Stimulated activated CD8-positive, alpha-beta memory T cell treated with anti-CD3 and anti-CD28 coated beads, Interleukin-15, amount 100 ng/mL, for 48 hours (primary cell): ENCODE measurements around the gene B3GAT1.
A peak's percentile ranks its signal among the peaks of the same experiment; 100 is the strongest.
"Not testable (repeated sequence)": the region's sequence is repeated elsewhere in the genome, so short reads cannot be mapped to it uniquely, and the experiment has no call there.

Experiments used
- DNase-seq, 2 donors: peaks; one replicate each; pipeline ENCODE4 v3.0.0-alpha.2; 2020; ENCODE audit warnings: low read depth in 2 of 2

B3GAT1 gene, protein sequence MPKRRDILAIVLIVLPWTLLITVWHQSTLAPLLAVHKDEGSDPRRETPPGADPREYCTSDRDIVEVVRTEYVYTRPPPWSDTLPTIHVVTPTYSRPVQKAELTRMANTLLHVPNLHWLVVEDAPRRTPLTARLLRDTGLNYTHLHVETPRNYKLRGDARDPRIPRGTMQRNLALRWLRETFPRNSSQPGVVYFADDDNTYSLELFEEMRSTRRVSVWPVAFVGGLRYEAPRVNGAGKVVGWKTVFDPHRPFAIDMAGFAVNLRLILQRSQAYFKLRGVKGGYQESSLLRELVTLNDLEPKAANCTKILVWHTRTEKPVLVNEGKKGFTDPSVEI

DNA sequence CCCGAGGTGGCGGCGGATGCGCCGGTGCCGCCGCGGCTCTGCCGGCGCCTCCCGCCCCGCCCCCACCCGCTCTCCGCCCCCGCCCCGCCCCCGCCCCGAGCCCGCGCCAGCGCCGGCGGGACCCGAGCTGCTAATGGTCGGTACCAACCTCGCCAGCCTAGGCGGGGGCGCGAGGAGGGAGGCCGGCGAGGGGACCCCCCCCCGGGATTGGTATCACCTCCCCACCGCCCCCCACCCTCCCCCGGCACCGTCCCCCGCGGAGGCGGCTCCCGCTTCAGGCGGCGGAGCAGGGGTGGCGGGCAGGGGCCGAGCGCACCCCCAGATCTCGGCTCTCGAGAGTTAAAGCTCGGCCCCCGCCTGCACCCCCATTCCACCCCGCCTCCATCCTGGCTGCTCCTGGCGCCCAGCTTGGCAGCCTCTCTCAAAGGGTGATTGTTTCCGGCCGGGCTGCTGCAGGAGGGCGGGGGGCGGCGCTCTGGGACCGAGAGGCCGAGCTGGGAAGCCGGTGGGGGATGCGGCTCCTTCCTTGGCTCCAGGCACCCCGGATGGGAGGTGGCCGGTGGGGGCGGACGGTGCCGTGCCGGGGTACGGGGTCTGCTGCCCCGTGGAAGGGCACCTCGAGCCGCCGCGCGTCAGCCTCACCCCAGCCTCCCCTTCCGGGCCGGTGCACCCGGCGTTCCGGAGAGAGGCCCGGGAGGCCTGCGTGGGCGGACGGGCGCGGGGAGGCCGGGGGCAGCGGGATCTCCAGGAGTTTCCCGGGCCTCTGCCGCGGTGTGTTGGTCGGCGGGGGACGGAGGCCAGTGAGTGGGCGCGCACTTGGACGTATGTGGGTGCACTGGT is at the start of gene B3GAT1:
Gene B3GAT1, minus strand, starts transcription at position 40 of the 840 bp plus-strand sequence. CDS start 24,583 bp downstream, outside the sequence.
- DNase-seq: no peak

DNA sequence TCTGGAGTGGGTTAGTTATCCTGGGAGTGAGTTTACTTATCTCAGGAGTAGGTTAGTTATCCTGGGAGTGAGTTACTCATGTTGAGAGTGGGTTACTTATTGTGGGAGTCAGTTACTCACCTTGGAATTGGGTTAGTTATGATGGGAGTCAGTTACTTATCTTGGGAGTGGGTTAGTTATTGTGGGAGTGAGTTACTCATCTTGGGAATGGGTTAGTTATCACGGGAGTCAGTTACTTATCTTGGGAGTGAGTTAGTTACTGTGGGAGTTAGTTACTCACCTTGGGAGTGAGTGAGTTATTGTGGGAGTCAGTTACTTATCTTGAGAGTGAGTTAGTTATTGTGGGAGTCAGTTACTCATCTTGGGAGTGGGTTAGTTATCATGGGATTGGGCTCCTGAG is 49.6 kb upstream of the B3GAT1 start:
- DNase-seq: no peak

DNA sequence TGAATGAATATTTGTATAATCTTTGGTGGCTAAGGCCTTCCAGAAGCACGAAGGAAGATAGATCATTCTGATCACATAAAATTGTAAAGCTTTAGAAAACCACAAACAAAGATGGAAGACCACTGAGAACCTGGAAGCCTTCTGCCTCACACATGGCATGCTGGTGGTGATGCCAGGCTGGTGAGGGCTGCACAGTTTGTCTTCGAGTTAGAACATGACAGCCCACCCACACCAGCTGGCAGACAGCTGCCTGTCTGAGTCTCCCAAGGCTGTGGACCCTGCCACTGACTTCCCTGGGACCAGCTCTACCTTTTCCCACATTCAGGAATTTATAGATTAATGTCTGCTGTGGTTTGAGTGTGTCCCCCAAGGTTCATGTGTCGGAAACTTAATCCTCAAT is 48.8 kb upstream of the B3GAT1 start:
- DNase-seq: no peak

DNA sequence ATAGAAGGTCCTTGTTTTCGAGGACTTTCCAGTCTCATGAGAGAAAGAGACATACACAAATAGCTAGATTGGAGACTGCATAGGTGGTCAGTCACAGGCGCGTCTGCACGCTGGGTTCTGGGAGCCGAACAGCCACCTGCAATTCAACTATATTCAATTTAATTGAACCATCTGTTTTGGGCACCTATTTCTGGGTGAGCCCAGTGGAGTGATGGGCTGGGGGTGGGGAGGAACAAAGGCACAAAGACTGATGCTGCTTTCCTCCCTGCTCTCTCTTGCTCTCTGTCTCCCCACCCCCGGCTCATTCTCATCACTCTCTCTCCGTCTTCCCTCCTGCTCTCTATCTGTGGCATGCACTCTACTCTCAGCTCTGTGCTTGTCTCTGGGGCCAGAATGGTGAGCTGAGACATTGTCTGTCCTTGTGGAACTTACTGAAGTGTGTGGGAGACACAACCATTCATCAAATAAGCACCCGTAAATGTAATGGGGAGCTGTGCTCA is 48.1 kb upstream of the B3GAT1 start:
- DNase-seq: no peak

DNA sequence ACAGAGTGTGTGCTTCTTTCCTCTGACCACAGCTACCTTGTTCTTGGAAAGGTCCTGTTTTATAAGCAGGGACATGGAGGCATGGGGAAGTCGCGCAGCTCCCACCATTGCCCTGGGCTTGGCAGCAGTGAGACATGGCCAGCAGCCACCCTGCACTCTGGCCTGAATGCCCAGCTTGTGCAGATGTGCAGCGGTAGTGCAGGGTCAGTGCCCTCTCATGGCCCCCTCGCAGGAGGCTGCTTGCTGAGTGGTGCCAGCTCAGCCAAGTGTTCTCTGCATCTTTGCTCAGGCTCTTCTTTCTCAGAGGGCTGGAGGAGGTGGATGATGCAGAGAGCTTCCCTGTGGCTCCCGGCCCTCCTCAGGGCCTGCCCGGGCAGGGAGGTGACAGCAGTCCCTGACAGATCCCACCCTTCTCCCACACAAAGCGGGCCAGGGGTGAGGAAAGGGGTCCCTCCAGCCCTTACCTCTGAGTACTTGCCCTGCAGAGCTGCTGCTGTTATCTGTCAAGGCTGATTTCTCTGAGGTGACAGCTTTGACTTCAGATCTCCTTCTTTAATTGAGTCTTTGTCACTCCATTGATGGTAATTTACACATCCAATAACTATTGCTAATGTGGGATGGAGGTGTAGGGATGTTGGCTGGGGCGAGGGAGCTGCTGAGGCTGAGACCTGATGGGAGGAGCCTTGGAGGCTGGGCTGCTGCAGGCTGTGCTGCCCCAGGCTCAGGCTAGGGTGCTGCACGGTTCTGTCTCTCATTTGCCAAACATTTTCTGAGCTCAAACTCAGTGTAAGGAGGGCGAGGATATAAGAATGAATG is 47.4 kb upstream of the B3GAT1 start:
- DNase-seq: no peak

DNA sequence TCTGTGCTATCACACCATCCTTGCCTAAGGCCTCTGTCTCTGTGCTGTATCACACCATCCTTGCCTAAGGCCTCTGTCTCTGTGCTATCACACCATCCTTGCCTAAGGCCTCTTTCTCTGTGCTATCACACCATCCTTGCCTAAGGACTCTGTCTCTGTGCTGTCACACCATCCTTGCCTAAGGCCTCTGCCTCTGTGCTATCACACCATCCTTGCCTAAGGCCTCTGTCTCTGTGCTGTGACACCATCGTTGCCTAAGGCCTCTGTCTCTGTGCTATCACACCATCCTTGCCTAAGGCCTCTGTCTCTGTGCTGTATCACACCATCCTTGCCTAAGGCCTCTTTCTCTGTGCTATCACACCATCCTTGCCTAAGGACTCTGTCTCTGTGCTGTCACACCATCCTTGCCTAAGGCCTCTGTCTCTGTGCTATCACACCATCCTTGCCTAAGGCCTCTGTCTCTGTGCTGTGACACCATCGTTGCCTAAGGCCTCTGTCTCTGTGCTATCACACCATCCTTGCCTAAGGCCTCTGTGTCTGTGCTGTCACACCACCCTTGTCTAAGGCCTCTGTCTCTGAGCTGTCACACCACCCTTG is 45.5 kb upstream of the B3GAT1 start:
- not testable (repeated sequence) for DNase-seq

DNA sequence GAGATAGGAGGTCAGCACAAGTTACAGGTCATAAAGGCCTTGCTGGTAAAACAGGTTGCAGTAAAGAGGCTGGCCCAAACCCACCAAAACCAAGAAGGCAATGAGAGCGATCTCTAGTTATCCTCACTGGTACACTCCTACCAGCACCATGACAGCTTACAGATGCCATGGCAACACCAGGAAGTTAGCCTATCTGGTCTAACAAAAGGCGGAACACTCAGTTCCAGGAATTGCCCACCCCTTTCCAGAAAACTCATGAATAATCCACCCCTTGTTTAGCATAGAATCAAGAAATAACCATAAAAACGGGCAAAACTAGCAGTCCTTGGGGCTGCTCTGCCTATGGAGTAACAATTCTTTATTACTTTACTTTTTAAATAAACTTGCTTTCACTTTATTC is 43.5 kb upstream of the B3GAT1 start:
- no peak for DNase-seq

DNA sequence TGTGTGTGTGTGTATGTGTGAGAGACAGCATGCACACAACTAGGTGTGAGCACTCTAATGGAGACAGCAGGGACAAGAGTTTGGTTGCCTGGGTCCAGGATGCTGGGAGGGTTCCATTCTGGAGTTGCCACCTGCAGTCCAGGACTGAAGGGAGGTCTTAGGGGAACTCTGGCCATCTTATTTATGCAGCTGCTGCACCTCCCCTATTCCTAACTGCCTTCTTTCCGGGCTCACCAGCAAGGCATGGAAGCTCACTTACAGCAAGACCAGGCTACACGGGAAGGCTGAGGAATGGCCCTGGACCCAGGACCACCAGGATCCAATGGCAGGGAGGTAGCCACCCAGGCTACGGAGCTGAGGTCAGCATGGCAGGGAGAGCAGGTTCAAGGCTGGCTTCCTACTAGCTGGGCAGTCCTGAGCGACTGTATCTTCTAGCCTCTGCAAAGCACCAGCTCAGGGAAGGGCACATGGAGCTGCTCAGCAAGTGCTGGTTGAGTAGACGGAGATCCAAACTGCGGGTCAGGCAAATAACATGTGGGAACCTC is 42.2 kb upstream of the B3GAT1 start:
- DNase-seq: no peak

DNA sequence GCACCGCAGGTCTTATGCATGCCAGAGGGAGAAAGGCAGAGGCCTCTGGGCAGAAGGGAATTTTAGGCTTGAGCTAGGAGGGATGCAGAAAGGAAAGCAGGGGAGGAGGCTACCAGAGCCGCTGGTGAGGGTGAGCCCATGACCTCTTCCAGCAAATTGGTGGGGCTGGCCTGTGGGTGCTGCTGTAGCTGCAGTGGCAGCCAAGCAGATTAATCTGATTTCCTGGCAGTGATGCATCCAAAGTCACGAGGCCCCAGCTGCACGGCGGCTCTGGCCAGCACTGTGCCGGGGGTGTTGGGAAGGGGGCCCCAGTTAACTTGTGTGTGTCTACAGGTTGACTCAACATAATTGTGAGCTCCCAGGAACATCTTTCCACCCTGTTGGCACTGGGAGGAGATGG is 41.4 kb upstream of the B3GAT1 start:
- no peak for DNase-seq

DNA sequence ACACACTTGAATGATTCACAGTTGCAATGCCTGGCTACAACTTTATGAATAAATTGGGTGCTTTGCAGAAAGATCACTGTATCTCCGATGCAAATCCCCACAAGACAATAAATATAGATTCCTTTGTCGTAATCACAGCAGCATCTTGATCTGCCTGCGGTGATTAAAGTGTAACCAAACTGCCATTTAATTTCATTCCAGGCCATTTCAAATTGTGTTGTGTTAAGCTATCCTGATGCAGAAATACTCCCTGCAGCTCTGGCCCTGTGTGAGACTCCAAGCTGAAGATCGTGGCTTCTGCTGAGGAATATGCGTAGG is 40.8 kb upstream of the B3GAT1 start:
- no peak for DNase-seq

DNA sequence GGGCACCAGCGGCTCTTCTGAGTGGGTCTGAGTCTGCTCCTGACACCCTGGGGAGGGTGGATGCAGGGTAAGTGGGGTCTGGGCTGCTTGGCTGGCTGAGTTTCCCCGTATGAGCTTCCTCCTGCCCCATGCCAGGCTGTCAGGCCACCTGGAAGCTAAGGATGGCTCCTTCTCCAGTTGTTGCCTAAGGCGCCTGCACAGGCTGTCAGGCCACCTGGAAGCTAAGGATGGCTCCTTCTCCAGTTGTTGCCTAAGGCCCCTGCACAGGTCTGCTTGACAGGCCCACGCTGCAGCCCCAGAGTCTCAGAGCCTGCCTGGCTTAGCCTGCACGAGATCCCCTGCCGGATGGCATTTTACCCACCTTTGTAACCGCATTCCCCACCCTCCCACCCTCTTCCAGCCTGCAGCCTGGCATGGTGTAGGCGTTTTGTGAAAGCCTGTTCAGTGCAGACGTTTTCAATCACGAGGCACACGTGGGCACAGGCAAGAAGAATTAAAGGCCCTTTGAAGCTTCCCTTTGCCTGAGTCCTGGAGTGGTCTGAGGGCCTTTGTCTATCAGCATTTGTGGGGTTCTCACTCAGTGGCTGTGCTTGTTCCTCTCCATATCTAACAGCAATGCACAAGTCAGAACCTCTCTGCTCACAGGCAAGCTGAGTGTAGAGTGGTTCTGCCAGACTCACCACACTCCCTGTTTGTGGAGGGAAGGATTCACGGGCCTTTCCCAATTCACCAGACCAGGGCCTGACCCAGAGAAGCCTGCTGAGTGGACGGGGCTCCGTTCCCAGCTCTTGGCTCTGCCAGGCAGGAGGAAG is 40.2 kb upstream of the B3GAT1 start:
- DNase-seq: no peak

DNA sequence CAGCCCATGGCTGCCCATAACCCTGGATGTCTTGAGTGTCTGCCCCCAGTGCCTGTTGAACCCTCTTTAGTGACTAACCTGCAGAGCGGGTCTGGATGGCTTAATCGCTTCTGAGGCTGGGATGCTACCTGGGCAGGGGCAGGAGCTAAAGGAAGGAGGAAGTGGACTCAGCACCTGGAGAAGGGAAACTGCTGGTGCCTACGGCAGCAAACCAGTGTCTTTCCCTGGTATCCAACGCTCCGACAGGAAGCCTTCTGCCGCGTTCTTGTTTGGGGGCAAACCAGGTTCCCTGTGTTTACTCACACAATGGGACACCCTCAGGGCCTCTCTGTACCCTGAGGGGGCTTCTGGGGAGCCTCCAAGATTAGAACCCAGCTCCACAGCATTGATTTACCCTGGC is 38.1 kb upstream of the B3GAT1 start:
- DNase-seq: no peak

DNA sequence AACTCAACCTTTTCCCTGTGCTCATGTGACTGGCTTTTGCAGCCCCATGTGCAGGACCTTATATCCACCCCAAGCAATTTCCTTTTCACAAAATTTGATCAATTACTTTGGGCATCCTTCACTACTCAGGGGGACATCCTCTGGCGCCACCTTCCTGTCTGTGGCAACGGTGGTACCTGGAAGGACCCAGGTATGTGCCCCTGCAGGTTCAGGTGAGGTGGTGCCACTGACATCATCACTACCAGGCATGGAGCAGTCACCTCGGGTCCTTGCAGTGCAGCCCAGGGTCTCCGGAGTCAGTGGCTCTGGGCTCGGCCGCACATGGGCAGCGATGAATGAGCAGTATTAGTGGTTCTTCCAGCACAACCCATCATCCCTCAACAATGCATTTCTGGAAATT is 37.7 kb upstream of the B3GAT1 start:
- no peak for DNase-seq

DNA sequence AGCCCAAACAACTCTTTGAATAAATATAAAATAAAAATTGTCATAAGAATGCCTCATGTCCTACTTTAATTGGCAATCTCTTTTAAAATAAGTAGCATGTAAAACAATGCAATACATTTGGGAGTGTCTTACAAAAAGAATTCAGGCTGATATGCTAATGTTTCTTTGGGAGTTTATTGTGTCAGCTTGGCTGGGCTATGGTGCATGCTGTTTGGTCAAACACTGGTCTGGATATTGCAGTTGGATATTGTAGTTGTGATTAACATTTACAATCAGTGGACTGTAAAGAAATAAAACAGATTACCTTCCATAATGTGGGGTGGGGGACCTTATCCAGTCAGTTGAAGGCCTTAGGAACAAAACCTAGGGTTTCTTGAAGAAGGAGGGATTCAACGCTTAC is 37.0 kb upstream of the B3GAT1 start:
- DNase-seq: no peak

DNA sequence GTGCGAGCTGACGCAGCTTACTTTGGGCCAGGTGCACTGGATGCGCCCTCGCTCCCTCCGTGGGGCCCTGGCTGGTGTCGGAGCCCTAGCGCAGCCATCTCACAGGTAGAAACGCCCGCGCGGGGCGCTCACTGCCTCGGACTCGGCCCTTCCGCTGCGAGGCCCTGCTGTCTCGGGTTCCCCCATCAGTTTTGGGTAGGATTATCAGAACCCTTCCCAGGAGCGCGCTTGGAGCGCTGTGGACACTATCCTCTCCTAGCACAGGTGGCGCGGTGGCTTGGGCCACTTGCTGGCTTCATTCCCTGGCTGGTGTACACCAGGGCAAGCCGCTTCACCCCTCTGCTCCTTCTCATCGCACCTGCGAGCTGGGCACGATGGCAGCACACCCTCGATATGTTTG is 35.7 kb upstream of the B3GAT1 start:
- no peak for DNase-seq

DNA sequence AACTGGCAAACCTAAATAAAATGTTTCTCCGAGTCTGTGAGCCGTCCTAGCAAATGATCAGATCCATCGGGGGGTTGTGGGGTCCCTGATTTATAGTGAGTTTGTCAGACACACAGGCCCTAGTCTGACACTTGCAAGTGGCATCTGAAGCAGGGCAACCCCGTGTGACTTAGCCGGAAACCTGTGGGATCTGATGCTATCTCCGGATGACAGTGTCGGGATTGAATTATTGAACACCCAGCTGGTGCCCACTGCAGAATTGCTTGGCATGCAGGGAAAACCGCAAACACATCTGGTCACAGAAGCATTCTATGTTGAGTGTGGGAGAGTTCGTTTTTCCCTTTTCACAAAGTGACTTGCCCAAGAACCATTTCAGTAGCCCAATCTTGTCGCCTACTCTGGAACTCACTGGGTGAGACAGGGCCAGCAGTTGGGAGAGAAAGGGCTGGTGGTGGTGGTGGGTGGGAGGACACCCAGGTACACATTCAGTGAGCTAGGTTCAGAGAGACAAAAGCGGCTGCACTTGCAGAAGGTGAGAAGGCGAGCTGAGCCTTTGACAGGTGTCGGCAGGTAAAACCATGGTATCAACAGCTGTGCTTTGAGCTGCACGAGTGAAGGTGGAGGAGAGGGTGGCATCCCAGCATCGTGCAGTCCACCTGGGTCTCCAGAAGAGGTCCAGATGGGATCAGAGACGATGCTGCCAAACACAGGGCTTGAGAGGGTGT is 33.7 kb upstream of the B3GAT1 start:
- DNase-seq: no peak

DNA sequence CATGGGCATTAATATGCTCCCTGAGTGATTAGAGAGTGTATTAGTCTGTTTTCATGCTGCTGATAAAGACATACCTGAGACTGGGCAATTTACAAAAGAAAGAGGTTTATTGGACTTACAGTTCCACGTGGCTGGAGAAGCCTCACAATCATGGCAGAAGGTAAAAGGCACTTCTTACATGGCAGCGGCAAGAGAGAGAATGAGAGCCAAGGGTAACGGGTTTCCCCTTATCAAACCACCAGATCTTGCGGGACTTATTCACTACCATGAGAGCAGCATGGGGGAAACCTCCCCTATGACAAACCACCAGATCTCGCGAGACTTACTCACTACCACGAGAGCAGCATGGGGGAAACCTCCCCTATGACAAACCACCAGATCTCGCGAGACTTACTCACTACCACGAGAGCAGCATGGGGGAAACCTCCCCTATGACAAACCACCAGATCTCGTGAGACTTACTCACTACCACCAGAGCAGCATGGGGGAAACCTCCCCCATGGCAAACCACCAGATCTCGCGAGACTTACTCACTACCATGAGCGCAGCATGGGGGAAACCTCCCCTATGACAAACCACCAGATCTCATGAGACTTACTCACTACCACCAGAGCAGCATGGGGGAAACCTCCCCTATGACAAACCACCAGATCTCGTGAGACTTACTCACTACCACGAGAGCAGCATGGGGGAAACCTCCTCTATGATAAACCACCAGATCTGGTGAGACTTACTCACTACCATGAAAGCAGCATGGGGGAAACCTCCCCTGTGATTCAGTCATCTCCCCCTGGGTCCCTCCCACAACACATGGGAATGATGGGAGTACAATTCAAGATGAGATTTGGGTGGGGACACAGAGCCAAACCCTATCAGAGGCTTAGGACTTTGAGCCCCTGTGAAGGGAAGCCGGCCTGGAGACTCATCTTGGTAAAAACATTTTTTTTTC is 32.4 kb upstream of the B3GAT1 start:
- peak in 1 of 2 donors; percentile 2 for DNase-seq

DNA sequence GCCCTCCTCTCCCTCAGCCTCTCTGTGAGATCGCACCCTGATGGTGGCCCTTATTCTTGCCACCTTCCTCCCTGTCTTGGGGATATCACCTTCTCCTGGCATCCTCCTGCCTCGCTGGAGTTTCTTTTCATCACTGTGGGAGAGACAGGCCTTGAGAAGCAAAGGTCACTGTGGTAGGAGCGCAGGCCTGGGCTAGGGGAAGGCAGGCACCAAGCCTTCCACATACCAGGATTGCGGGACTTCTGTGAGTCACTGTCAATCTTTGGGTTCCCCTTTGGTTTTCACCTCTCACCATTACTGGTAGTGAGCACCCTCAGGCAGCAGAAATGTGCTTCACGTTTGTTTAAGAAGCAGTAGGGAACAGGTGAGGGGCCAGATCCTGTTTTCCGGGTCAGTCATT is 31.2 kb upstream of the B3GAT1 start:
- no peak for DNase-seq

DNA sequence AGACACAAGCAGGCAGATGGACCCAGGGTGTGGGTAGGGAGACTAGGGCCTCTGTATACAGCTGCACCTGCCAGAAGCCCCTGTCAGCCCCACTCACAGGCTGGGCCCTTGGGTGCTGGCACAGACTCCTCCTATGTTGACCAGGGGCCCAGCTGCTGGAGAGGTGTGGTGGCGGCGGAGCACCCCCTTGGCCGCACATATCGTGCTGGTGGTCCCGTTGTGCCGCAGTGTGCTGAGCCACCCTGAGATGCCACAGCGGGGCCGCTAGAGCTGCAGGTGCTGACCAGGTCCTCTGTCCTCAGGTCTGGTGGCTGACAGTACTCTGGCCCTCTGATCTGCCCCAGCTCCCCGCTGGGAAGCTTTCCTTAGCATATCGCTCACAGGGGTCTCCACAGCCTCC is 30.2 kb upstream of the B3GAT1 start:
- no peak for DNase-seq
